ACC112 (cell line): ENCODE results near the gene PGF.
"Not testable (repeated sequence)": the region's sequence is repeated elsewhere in the genome, so short reads cannot be mapped to it uniquely, and the experiment has no call there.

Experiments used
- H2AFZ ChIP-seq: fragments of 200-600 bp; sonication (generic); one replicate; pipeline ENCODE4 v1.6.0; 2017; ENCODE audit warnings: antibody characterized with exemption, low read length; ENCODE audit not compliant: unreplicated experiment
- H3K27ac ChIP-seq: fragments of 200-600 bp; sonication (generic); 2 replicates; pipeline ENCODE4 v1.5.1; 2014; ENCODE audit warnings: low read depth, mild to moderate bottlenecking, antibody characterized with exemption, low read length, moderate library complexity
- H3K27me3 ChIP-seq: fragments of 200-600 bp; sonication (generic); 2 replicates; pipeline ENCODE4 v1.6.1; 2014; ENCODE audit warnings: mild to moderate bottlenecking, antibody characterized with exemption, low read length, moderate library complexity, mixed read lengths; ENCODE audit not compliant: insufficient read depth
- H3K36me3 ChIP-seq: fragments of 200-600 bp; sonication (generic); 2 replicates; pipeline ENCODE4 v1.6.1; 2016; ENCODE audit warnings: mild to moderate bottlenecking, antibody characterized with exemption, low read length, moderate library complexity, mixed read lengths; ENCODE audit not compliant: insufficient read depth
- H3K4me1 ChIP-seq: fragments of 200-600 bp; sonication (generic); one replicate; pipeline ENCODE4 v1.6.1; 2016; ENCODE audit warnings: low read length, mixed read lengths; ENCODE audit not compliant: insufficient read depth, unreplicated experiment, control insufficient read depth
- H3K4me3 ChIP-seq: fragments of 200-600 bp; sonication (generic); 2 replicates; pipeline ENCODE4 v1.5.1; 2014; ENCODE audit warnings: mild to moderate bottlenecking, low read depth, low read length
- H3K79me2 ChIP-seq: fragments of 200-600 bp; sonication (generic); one replicate; pipeline ENCODE4 v1.6.0; 2016; ENCODE audit warnings: low read length; ENCODE audit not compliant: control insufficient read depth, unreplicated experiment, insufficient read depth

Gene PGF

DNA sequence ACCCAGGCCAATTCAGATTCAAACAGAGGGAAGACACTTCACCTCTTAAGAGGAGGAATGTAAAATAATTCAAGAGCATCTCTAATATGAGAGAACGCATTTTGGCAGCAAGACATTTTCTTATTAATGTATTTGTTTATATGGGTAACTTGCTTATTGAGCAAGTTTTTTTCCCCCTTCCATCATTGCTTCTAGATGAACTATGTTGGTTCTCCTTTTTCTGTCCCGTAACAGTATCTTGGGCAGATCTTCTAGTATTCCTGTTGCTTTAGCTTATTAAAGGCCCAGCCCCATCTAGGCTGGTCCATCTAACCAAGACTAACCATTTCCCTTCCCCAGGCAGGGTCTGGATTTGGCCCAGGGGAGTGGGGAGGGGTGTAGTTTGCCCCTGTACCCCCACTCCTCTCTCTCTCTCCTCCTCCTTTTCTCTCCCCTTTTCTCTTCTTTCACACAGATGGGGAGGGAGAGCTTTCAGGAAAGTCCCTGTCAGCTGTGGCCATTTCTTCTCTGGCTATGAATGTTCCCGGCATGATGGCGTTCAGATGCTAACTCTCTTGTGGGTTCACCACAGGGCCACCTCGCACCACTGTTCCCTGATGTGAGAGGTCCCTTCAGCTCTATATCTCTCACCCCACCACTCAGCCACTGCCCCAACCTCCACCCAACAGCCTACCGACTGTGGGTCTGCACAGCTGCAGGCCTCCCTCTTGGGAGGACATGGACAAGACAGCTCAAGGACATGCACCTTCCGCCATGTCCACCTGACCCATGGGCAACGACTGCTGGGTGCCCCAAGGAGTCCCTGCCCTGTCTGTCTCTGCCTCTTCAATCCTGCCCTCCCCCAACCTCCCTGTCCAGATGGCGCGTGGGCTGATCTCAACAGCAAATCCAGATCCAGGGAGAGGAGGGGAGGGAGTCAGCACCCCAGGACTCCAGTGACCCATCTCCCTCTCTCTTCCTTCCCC is 16.6 kb downstream of the PGF start:
- Histone ChIP-seq H3K27ac (no peak overlapping the region), H3K79me2 (no peaks in the 10 kb centered on the region), H3K27me3 (no peaks in the 10 kb centered on the region), H3K36me3 (no peaks in the 10 kb centered on the region), H2AFZ (no peak overlapping the region), H3K4me1 (peaks cover 30% of the 10 kb centered on the region), H3K4me3 (no peak overlapping the region)

DNA sequence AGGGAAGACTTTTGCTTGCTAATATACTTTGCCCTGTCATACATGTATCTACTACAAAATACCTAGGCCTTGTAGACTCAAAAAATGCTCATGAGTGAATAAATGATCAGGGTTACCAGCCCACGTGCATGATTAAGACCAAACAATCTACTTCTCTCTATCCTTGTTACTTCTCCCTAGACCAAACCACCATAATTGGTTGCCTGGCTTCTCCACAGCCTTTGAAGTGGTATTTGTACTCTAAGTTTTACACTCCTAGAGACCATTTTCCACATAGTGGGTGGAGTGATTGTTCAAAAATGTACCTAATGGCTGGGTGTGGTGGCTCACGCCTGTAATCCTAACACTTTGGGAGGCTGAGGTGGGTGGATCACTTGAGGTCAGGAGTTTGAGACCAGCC is 18.2 kb downstream of the PGF start:
- Histone ChIP-seq H2AFZ (no peak overlapping the region), H3K27me3 (no peaks in the 10 kb centered on the region), H3K27ac (no peak overlapping the region), H3K79me2 (no peaks in the 10 kb centered on the region), H3K4me3 (no peak overlapping the region), H3K4me1 (peaks cover 35% of the 10 kb centered on the region), H3K36me3 (no peaks in the 10 kb centered on the region)

DNA sequence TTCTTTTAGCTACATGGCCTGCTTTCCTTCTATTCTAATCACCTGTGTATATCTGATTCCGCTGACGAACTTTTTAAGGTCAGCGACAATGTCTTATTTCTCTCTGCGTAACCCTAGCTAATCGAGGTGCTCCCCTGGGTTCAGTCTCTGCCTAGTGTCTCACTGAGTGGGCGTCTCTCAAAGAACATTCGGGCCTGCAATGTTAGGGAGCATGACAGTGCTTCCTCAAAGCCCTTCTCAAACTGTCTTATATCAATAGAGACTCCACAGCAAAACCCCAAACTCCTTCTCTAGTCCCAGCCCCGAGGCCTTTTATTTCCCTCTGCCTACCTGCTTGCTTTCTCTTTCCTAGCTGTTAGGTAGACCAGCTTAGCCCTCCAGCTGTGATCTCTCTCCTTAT is 18.7 kb downstream of the PGF start:
- peaks cover 31% of the 10 kb centered on the region for H3K4me1 ChIP-seq
- no peaks in the 10 kb centered on the region for H3K36me3 ChIP-seq
- H3K4me3 ChIP-seq = no peak overlapping the region
- H3K27me3 ChIP-seq = no peaks in the 10 kb centered on the region
- H3K79me2 ChIP-seq = no peaks in the 10 kb centered on the region
- H3K27ac ChIP-seq = no peak overlapping the region
- no peak overlapping the region for H2AFZ ChIP-seq

- Histone ChIP-seq H3K27me3 (no peaks in the 10 kb centered on the region), H3K4me1 (peaks cover 25% of the 10 kb centered on the region), H3K27ac (no peak overlapping the region), H3K79me2 (no peaks in the 10 kb centered on the region), H3K4me3 (no peak overlapping the region), H3K36me3 (no peaks in the 10 kb centered on the region), H2AFZ (no peak overlapping the region)
These were observed 19.2 kb downstream of the PGF start for GRCh38 chr14:74936151-74936550.

DNA sequence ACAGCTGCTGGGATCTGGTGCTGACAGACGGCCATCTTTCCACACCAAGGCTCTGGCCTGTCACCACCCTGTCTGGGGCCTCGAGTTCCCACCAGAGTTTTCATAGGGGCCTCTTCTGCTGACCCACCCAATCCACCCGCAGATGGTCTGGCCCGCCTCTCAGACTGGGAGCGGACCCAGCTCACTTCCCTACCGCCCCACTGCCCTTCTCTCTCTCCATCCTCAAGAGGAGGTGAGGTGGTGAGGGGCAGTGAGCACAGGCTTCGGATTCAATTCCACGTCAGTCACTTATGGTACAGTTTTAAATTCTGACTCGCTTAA is 20.1 kb downstream of the PGF start:
- peaks cover 20% of the 10 kb centered on the region for H3K4me1 ChIP-seq
- no peak overlapping the region for H3K4me3 ChIP-seq
- no peaks in the 10 kb centered on the region for H3K27me3 ChIP-seq
- H3K79me2 ChIP-seq = no peaks in the 10 kb centered on the region
- H3K36me3 ChIP-seq = no peaks in the 10 kb centered on the region
- H3K27ac ChIP-seq = no peak overlapping the region
- H2AFZ ChIP-seq = no peak overlapping the region

DNA sequence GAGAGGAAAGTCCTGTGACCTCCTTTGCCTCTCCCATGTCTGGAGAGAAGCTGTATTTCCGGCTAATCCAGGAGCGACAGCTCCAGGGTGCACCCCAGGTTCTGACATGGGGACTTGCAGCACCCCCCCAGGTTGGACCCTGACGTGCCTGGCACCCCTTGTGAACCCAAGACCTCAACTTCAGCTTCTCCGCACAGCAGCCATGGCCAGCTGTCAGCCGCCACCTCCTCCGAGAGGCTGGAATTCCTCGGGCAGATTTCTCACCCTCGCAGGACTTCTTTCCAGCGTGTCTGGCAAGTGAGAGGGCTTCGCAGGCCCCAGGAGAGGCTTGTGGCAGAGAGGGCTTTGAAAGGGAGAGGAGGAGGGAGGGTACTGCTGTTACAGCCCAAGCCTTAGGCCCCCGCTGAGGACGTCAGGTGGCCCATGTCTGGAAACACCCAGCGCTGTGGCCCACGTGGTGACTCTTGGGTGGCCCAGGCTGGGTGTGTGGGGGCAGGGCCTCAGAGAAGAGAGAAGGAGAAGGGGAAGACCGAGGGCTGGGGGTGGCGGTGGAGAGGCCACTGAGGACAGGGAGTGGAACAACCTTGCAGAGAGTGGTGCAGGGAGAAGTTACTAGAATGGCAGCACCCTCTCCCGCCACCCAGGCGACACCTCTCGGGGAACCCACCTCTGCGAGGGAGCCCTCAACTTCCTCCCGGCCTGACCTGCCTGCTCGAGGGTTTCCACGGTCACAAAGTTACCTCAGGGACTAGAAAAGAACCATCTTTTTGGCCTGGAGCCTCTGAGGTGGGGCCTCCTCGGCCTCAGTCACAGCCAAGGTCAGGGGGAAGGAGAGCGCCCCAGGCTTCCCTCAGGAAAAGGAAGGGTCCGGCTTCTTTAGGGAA is 20.7 kb downstream of the PGF start:
- H3K36me3 ChIP-seq = no peaks in the 10 kb centered on the region
- no peak overlapping the region for H3K4me3 ChIP-seq
- H3K79me2 ChIP-seq = no peaks in the 10 kb centered on the region
- H2AFZ ChIP-seq = no peak overlapping the region
- H3K27ac ChIP-seq = no peak overlapping the region
- peaks cover 14% of the 10 kb centered on the region for H3K4me1 ChIP-seq
- no peaks in the 10 kb centered on the region for H3K27me3 ChIP-seq

DNA sequence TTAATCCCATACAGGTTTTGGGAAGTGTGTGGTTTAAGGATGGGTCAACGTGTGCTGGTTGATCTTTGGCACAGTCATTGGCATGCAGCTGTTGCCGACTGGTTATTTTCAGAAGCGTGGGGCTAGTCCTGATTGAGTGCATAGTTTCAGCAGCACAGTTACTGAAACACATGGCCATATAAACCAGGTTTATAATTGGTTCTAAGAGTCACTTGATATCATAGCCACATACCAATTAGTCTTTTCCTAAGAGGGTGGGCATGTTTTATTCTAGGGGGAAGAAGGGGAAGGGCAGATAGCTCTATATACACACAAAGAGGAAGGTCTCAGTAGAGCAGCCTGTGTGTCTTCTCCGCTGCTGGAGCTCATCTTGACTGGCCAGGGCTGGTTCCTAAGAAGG is 21.4 kb downstream of the PGF start:
- Histone ChIP-seq H3K36me3 (no peaks in the 10 kb centered on the region), H3K4me1 (peaks cover 7% of the 10 kb centered on the region), H3K27ac (no peak overlapping the region), H3K4me3 (no peak overlapping the region), H2AFZ (no peak overlapping the region), H3K27me3 (no peaks in the 10 kb centered on the region), H3K79me2 (no peaks in the 10 kb centered on the region)

- not testable (repeated sequence) for H3K27me3 ChIP-seq, H3K4me1 ChIP-seq, H2AFZ ChIP-seq, H3K27ac ChIP-seq, H3K36me3 ChIP-seq, H3K79me2 ChIP-seq, H3K4me3 ChIP-seq
These were observed 22.5 kb downstream of the PGF start for GRCh38 chr14:74932936-74933335.

DNA sequence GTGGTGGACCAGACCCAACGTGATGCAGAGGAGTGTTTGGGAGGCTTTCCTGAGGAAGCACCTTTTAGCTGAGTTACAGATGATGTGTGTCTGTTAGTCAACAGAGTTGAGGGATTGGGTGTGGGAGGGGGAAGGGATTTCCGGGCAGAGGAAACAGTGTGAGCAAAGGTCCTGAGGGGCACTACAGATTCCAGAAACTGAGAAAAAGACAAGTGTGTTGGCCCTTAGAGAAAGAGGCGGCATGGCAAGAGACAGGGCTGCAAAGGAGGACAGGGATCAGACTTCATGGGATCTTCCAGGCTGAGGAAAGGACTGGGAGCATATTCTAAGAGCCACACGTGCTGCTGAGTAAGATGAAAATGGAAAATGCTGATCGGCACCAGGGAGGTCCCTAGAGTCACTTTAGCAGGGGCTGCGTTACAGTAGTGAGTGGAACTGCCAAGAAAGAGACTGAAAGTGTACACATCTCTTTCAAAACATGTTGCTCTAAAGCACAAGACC is 22.9 kb downstream of the PGF start:
- no peak overlapping the region for H3K27ac ChIP-seq
- H3K36me3 ChIP-seq = no peaks in the 10 kb centered on the region
- H2AFZ ChIP-seq = peak overlapping the region; percentile 55
- no peaks in the 10 kb centered on the region for H3K27me3 ChIP-seq
- H3K4me1 ChIP-seq = peaks cover 6% of the 10 kb centered on the region
- H3K79me2 ChIP-seq = no peaks in the 10 kb centered on the region
- no peak overlapping the region for H3K4me3 ChIP-seq

- not testable (repeated sequence) for H3K79me2 ChIP-seq, H3K36me3 ChIP-seq, H3K4me1 ChIP-seq, H3K4me3 ChIP-seq, H3K27me3 ChIP-seq, H3K27ac ChIP-seq, H2AFZ ChIP-seq
These were observed 23.7 kb downstream of the PGF start for GRCh38 chr14:74931744-74932143.
